Activated CD4-positive, CD25-positive, alpha-beta regulatory T cell treated with anti-CD3 and anti-CD28 coated beads, Interleukin-2, amount 50 U/mL, for 72 hours (primary cell): ENCODE results near the gene MDM2.
"Not testable (repeated sequence)": the region's sequence is repeated elsewhere in the genome, so short reads cannot be mapped to it uniquely, and the experiment has no call there.

Experiments used
- DNase-seq: peaks from one replicate; pipeline ENCODE4 v3.0.0; 2021

MDM2 gene

DNA sequence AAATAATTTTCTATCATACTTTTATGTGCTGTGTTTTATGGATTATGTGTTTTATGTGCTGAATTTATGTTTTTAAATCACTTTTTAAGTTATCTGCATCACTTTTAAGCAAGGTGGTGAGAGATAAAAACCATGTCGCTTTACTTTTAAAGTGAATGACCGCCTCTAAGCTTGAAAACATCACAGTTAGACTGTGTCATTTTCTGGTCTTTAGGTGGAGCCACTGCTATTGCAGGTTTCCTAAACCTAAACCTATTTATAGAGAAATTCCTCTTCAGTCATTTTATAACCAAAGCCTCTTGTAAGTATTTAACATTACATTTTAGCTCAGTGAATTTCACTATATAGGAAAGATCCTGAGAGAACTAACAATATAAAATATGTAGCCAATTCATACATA, 21.0 kb upstream of the MDM2 start:
- no peak for DNase-seq

DNA sequence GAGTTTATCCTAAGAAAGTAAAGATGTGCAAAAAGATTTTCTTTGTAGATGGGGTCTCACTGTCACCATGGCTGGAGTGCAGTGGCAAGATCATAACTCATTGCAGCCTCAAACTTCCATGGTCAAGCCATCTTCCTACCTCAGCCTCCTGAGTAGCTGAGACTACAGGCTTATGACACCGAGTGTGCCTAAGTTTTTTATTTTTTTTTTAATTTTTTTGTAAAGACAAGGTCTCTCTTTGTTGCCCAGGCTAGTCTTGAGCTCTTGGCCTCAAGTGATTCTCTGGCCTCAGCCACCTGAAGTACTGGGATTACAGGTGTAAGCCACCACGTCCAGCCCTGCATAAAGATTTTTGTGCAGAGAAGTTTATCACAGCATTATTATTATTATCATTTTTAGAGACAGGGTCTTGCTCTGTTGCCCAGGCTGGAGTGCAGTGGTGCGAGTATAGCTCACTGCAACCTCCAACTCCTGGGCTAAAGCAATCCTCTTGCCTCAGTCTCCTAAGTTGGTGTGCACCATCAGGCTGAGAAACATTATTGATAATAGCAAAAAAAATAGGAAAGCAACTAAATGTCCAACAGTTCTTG, 19.3 kb upstream of the MDM2 start:
- DNase-seq: no peak

DNA sequence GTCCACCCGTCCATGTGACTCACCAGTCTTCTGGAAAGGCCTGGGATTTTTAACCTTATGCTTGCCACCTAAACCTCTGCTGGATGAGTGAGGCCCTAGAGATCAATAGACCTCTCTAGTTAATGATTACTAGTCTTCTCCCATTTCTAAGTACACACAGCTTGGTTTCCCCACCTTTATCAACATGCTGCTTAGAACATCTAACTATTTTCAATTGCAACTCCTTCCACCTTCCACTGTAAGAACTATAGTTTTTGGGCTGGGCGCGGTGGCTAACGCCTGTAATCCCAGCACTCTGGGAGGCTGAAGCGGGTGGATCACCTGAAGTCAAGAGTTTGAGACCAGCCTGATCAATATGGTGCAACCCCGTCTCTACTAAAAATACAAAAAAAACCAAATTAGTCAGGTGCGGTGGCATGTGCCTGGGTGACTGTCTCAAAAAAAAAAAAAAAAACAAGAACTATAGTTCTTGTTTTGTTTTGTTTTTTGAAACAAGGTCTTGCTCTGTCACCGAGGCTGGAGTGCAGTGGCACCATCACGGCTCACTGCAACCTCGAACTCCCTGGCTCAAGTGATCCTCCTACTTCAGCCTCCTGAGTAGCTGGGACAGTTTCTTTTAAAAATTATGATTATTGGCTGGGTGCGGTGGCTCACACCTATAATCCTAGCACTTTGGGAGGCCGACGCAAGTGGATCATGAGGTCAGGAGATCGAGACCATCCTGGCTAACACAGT, 18.7 kb upstream of the MDM2 start:
- DNase-seq: no peak

DNA sequence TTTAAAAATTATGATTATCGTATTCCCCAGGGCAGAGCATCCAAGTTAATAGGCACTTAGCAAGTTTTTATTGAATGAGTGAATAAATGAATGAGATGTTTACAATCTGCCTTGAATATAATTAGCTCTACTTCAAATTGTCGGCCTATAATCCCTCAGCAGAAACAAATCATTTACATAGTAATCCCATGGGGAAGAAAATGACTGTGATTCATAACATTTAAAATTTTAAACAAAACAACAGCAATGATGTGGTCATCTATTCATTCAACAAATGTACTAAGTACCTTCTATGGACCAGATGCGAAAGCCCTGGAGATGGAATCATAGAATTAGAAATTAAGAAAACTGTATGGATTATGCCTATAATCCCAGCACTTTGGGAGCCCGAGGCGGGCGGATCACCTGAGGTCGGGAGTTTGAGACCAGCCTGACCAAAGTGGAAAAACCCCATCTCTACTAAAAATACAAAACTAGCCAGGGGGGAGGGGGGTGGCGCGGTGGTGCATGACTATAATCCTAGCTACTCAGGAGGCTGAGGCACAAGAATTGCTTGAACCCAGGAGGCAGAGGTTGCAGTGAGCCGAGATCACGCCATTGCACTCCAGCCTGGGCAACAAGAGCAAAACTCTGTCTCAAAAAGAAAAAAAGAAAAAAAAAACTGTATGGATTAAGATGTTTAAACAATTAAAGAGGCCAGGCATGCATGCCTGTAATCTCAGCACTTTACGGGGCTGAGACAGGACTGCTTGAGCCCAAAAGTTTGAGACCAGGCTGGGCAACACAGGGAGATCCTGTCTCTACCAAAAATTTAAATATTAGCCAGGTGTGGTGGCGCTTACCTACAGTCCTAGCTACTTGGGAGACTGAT, 17.7 kb upstream of the MDM2 start:
- no peak for DNase-seq

DNA sequence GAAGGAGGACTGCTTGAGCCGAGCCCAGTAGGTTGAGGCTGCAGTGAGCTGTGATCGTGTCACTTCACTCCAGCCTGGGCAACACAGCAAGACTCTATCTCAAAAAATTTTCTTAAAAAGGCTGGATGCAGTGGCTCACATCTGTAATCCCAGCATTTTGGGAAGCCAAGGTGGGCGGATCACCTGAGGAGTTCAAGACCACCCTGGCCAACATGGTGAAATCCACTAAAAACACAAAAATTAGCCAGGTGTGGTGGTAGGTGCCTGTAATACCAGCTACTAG, 17.1 kb upstream of the MDM2 start:
- DNase-seq: no peak

DNA sequence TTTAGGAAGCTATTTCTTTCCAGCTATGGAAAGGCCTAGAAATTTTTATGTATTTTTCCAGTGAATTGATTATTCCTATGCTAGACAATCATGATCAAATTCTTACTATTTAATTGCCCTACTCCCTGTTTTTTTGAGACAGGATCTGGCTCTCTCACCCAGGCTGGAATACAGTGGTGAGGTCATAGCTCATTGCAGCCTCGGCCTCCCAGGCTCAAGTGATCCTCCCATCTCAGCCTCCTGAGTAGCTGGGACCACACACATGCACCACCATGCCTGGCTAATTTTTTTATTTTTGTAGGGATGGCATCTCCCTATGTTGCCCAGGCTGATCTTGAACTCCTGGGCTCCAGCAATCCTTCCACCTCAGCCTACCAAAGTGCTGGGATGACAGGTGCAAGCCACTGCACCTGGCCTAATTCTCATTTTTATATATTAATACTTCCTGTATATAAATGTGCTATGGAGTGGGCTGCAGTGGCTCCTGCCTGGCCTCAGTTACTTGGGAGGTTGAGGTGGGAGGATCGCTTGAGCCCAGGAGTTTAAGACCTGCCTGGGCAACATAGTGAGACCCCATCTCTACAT, 16.0 kb upstream of the MDM2 start:
- DNase-seq: no peak

DNA sequence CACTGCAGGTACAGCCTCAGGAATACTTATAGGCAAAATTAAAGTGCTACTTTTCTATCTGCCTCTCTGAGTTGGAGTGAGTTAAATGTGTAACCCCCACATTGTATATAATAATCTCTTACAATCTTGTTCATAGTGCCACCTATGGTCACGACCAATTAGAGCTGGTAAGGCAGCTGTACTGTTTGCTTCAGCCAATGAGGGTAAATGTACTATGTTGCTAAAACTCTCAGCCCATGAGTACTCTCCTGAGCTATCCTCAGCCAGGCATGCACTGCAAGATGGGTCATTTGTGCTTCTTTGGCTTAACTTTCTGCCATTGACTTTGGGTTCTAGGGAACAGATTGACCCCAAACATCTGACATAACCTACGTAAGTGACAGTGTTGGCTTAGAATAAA, 15.0 kb upstream of the MDM2 start:
- no peak for DNase-seq

DNA sequence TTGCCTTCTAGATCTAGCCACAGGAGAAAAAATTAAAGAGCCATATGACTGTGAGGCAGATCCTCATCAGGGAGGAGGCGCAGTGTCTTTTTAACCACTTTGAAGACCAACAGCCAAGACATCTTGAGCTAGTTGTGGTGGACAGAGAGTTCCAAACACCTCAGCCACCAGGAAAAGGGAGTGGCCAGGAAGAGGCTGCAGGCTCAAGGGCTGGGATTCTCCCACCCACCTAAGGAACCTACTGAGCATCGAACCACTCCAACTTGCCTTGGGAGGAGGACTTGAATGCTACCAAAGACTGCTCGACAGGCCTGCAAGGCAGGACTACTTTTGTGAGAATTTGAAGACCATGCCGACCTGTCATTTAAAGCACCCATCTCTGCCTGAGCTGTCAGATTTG, 14.5 kb upstream of the MDM2 start:
- DNase-seq: no peak

DNA sequence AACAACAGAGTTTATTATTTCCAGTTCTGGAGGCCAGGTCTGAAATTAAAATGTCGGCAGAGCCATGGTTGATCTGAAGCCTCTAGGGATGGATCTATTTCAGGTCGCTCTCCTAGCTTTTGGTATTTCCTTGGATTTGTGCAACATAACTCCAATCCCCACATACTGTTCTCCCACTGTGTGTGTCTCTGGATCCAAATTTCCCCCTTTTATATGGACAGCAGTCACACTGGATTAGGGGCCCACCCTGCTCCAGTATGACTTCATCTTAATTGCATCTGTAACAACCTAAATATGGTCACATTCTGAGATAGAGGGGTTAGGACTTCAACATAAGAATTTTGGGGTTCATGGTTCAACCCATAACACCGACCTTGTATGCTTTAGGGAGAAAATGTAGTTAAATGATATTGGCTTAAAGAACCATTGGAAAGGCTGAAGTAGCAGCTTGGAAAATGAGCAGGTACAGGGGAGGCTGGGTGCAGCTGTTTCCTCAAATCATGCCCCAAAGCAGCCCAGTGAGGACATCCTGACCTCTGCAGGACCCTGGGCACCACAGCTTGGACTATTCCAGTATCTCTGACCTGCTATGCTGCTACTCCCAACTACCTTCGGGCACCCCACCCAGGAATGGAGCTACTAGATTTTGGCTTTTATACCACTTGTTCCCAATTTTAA, 13.9 kb upstream of the MDM2 start:
- DNase-seq: no peak

DNA sequence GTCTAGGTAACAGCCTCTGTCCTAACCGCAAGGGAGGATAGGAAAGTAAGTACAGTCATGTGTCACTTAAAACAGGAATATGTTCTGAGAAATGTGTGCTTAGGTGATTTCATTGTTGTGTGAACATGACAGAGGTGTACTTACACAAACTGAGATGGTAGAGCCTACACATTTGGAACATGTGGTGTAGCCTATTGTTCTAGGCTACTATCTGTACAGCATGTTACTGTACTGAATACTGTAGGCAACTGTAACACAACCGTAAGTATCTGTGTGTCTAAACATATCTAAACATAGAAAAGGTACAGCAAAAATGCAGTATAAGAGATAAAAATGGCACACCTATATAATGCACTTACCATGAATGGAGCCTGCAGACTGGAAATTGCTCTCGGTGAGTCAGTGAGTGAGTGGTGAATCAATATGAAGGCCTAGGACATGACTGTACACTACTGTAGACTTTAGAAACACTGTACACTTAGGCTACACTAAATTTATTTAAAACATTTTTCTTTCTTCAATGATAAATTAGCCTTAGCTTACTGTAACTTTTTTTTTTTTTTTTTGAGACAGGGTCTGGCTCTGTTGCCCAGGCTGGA, 13.2 kb upstream of the MDM2 start:
- DNase-seq: no peak

DNA sequence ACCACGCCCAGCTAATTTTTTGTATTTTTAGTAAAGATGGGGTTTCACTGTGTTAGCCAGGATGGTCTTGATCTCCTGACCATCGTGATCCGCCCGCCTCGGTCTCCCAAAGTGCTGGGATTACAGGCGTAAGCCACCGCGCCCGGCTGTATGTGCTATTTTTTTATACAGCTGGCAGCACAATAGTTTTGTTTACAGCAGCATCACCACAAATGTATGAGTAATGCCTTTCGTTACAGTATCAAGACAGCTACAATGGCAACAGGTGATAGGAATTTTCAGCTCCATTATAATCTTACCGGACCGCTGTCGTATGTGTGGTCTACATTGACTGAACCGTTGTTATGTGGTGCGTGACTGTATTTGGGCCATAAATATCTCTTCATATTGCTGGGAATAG, 11.6 kb upstream of the MDM2 start:
- no peak for DNase-seq

DNA sequence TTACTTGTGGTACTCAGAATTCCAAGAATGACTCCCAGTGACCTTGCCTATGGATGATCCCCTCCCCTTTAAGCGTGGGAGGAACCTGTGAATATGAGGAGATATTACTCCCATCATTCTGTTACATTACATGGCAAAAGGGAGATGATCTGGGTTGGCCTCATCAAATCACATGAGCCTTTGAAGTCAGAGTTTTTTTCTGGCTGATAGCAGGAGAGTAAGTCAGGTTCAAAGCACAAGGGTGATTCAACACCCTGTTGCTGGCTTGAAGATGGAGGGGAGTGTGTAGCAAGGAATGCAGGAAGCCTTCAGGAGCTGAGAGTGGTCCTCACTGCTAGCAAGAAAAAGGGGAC, 9.1 kb upstream of the MDM2 start:
- no peak for DNase-seq

DNA sequence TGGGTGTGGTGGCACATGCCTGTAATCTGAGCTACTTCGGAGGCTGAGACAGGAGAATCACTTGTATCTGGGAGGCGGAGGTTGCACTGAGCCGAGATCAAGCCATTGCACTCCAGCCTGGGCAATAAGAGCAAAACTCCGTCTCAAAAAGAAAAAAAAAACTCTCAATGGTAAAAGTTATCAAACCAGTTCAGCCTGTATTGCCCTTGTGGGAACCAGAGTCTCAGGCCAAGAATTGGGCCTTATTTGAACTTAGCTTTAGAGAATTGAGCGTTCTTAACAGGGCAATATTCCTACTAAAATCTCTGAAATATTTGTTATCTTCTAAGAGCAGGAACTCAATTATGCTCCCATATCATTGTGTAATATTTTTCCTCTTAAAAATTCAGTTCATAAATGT, 7.7 kb upstream of the MDM2 start:
- DNase-seq: no peak

DNA sequence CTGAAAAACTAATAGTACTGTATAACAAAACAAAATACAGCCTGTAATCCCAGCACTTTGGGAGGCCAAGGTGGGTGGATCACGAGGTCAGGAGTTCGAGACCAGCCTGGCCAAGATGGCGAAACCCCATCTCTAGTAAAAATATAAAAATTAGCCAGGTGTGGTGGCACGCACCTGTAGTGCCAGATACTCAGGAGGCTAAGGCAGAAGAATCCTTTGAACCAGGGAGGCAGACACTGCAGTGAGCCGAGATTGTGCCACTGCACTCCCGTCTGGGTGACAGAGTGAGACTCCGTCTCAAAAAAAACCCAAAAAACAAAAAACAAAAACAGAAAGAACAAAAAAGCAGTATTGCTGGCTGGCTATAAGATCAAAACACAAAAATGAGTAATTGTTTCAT, 6.9 kb upstream of the MDM2 start:
- not testable (repeated sequence) for DNase-seq

DNA sequence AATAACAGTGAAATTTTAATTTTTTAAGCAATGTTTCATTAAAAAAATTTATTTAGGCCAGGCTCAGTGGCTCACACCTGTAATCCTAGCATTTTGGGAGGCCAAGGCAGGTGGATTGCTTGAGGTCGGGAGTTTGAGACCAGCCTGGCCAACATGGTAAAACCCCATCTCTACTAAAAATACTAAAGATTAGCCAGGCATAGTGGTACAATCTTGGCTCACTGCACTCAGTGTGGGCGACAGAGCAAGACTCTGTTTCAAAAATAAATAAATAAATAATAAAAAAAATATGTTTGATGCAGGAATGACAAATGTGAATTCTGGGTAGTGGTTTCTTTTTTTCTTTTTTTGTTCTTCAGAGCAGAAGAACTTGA, 5.6 kb upstream of the MDM2 start:
- not testable (repeated sequence) for DNase-seq

DNA sequence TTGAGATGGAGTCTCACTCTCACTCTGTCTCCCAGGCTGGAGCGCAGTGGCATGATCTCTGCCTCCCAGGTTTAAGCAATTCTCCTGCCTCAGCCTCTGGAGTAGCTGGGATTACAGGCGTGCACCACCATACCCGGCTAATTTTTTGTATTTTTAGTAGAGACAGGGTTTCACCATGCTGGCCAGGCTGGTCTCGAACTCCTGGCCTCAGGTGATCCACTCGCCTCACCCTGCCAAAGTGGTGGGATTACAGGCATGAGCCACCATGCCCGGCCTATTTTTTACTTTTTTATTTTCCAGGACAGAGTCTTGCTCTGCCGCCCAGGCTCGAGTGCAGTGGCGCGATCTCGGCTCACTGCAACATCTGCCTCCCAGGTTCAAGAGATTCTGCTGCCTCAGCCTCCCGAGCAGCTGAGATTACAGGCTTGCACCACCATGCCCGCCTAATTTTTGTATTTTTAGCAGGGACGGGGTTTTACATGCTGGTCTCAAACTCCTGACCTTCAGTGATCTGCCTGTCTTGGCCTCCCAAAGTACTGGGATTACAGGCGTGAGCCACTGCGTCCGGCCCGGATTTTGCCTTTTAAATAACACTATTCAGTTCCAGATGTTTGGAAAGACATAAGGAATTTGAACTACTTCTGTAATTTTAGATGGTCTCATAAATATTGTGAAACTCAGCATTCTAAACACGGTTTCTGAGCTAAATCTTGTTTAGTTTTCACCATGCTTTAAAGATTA, 4.9 kb upstream of the MDM2 start:
- DNase-seq: not testable (repeated sequence)

DNA sequence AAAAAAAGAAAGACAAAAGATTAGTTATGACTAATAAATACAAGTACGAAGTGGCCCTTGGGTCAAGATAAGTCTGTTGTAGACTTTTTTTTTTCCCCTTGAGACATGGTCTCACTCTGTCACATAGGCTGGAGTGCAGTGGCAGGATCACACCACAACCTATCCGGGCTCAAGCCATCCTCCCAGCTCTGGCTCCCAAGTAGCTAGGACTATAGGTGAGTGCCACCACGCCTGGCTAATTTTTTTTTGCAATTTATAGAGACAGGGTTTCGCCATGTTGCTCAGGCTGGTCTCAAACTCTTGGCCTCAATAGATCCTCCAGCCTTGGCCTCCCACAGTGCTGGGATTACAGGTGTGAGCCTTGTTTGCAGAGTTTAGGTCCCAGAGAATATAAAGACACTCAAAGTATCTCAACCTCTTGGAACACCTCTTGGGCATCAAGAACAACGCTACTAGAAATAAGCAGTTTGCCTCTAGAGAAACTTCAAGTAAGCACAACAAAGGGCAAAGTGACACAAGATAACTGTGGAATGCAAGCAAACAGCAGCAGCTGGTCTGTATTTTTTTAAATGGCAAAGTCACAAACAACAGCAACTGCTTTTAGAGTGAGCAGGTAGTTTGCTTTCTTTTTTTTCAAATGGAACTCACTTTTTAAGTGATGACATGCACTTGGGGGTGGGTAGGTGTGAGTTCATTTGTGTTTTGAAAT, 3.9 kb upstream of the MDM2 start:
- DNase-seq: no peak

DNA sequence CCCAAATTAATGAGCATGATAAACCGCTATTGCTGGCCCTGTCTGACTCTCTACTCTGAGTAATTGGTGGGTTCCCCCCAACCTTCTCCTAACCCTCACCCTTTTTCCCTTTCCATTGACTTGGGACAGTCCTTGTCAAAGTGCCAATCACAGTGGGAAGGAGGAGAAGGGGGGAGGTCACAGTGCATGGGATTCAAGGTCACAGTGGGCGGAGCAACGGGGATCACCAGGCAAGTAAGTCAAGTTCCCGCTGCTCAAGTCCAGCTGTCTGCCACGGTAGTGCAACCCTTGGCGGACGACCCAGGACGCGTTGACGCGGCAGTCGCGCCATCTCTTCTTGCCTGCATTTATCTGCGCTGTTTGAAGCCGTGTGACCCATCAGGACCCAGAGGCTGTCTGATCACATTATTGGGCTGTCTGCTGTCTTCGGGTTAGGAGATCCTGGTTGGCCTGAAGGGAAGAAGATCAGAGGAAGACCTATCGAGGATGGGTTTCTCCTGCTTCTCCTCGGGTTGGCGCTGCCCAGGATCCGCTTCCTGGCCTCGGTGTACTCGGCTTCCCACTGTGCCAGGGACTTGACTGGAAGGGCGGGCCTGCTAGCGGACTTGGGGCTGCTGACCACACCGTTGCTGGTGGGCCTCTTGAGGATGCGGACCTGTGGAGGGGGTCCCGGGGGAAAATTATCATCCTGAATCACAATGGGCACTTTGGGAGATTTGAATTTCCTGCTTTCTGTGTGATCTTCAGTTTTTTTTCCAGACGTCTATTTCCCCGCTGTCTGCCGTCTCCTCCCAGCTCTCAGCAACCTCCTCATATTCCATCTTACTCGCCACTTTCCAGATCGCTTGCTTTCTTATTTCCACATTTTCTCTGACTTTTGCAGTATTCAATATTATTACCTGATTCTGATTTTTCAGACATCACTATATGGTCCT, 3.1 kb upstream of the MDM2 start:
- no peak for DNase-seq

DNA sequence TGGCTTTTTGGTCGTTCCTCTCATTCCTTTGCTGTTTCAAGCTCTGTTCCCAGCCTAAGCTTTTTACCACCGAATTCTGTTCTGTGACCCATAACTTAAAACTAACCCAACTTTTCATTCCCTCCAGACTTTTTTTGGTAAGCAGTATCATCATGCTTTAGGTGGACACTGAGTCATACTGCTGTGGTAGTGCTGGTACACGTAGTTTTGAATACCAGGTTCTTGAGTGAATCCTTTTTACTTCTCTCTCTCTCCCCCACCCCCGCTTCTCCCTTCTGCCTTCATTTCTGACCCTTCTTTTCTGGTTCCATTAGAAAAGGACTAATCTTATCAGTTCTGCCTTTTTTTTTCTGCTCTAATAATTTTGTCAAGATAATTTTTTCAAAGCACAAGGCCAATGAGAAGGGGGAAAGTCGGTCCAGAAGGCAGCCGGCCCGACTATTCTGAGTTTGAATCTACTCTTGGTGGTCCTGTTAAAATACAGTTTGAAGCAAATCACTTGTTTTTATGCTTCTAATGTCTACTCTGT, 2.3 kb upstream of the MDM2 start:
- DNase-seq: no peak
